RPMI7951 (cell line): ENCODE results near the gene UHRF1. TPM values are rescaled to one million over a fixed set of nuclear protein-coding genes. Genes with fewer than 3 reads are reported as not detected.
"Not testable (repeated sequence)": the region's sequence is repeated elsewhere in the genome, so short reads cannot be mapped to it uniquely, and the experiment has no call there.

ENCODE experiments used
- DNase-seq: peaks from one replicate; pipeline ENCODE4 v3.0.0-alpha.2; 2012; ENCODE audit warnings: low read depth
- total RNA-seq: library from RNA; depleted of rRNA; stranded (reverse); fragments of >200 nt; shearing (Covaris generic); gene quantifications from 2 replicates; pipeline ENCODE4 v1.2.3, GENCODE V29; 2014

UHRF1 gene
- total RNA-seq, 1 experiment from 2014 or later: 37.6 TPM

GRCh38 chr19:4897146-4897545, 12.2 kb upstream of the UHRF1 start:
- no peak for DNase-seq

- not testable (repeated sequence) for DNase-seq
Measured at GRCh38 chr19:4900879-4901278, 8.4 kb upstream of the UHRF1 start.

GRCh38 chr19:4902796-4903195, 6.5 kb upstream of the UHRF1 start, which contains the start of gene ARRDC5:
ARRDC5 (minus strand) TSS chr19:4902896; CDS start chr19:4902825, 71 bp downstream.
- DNase-seq: no peak

GRCh38 chr19:4904481-4904880, 4.8 kb upstream of the UHRF1 start:
- no peak for DNase-seq

- DNase-seq: no peak
Measured at GRCh38 chr19:4906963-4907362, 2.3 kb upstream of the UHRF1 start.

- DNase-seq: no peak
Measured at GRCh38 chr19:4908360-4908759, 941 bp upstream of the UHRF1 start.

- DNase-seq: no peak
Measured at GRCh38 chr19:4908781-4909155, 533 bp upstream of the UHRF1 start.

GRCh38 chr19:4909897-4910593, 744 bp downstream of the UHRF1 start:
- peak; percentile 91 for DNase-seq

- DNase-seq: peak; percentile 86
Measured at GRCh38 chr19:4910594-4911281, 1.4 kb downstream of the UHRF1 start.

- peak; percentile 20 for DNase-seq
Measured at GRCh38 chr19:4911314-4911713, 2.0 kb downstream of the UHRF1 start.

GRCh38 chr19:4911786-4912672, 2.7 kb downstream of the UHRF1 start:
- peak; percentile 99 for DNase-seq

GRCh38 chr19:4913996-4914735, 4.9 kb downstream of the UHRF1 start:
- no peak for DNase-seq

- DNase-seq: peak; percentile 94
Measured at GRCh38 chr19:4914736-4915501, 5.6 kb downstream of the UHRF1 start.

- DNase-seq: no peak
Measured at GRCh38 chr19:4916292-4917082, 7.2 kb downstream of the UHRF1 start.

- DNase-seq: no peak
Measured at GRCh38 chr19:4922530-4923275, 13.4 kb downstream of the UHRF1 start.

GRCh38 chr19:4923276-4923747, 14.0 kb downstream of the UHRF1 start:
- no peak for DNase-seq

- DNase-seq: no peak
Measured at GRCh38 chr19:4929186-4929585, 19.9 kb downstream of the UHRF1 start.

- DNase-seq: no peak
Measured at GRCh38 chr19:4930664-4931063, 21.4 kb downstream of the UHRF1 start.

- no peak for DNase-seq
Measured at GRCh38 chr19:4932711-4933110, 23.4 kb downstream of the UHRF1 start.
